Measurements from ENCODE around the gene RPS6KA2. TPM values are rescaled to one million over a fixed set of nuclear protein-coding genes. Genes with fewer than 3 reads are reported as not detected.

The RPS6KA2 gene
- total RNA-seq, 4 donors from 2014 or later = 43.9 to 161 (median 82.7) TPM

DNA sequence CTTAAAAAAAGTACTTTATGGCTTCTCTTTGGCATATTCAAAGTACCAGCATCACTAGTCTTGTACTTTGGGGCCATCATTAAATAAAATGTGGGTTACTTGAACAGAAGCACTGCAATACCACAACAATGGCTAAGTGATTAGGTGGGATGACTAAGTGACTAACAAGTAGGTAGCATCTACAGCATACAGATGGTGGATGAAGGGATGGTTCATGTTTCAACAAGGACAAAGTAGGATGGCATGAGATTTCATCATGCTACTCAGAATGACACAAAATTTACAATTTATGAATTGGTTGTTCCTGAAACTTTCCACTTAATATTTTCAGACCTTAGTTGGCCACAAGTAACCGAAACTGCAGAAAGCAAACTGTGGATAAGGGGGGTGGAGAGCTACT lies 252.0 kb downstream of the RPS6KA2 start:
- TF ChIP-seq, protein P1, sequence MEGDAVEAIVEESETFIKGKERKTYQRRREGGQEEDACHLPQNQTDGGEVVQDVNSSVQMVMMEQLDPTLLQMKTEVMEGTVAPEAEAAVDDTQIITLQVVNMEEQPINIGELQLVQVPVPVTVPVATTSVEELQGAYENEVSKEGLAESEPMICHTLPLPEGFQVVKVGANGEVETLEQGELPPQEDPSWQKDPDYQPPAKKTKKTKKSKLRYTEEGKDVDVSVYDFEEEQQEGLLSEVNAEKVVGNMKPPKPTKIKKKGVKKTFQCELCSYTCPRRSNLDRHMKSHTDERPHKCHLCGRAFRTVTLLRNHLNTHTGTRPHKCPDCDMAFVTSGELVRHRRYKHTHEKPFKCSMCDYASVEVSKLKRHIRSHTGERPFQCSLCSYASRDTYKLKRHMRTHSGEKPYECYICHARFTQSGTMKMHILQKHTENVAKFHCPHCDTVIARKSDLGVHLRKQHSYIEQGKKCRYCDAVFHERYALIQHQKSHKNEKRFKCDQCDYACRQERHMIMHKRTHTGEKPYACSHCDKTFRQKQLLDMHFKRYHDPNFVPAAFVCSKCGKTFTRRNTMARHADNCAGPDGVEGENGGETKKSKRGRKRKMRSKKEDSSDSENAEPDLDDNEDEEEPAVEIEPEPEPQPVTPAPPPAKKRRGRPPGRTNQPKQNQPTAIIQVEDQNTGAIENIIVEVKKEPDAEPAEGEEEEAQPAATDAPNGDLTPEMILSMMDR (IDR thresholded peaks at IDR 0.05; ENCODE audit: low read depth) = no peak

DNA sequence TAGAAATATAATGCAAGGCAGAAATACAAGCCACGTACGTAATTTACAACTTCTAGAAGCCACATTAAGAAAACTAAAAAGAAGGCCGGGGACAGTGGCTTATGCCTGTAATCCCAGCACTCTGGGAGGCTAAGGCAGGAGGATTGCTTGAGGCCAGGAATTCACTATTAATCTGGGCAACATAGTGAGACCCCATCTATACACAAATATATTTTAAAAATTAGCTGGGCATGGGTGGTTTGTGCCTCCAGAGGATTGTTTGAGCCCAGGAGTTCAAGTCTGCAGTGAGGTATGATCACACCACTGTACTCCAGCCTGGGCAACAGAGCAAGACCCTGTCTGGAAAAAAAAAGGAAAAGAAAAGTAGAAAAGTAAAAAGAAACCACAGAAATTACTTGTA lies 256.6 kb downstream of the RPS6KA2 start:
- TF ChIP-seq, protein P1 (IDR thresholded peaks at IDR 0.05; ENCODE audit: low read depth) = no peak

DNA sequence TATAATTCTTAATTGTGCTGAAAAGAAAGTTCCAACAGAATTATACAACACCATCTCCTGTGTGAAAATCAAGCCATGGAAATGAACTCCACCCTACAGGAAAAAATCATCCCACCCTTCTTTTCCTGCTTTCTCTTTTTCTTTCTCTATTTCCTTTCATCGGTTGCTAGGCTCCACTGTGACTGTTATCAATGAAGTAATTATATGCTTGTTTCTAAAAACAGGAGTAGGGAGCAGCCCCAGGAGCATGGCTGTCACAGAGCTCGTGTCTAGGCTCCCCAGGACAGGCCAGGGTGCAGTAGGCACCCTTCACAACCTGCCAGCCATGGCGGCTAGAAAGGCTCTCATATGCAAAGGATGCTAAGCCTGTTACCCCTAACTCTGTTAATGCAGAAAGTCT lies 257.3 kb downstream of the RPS6KA2 start:
- TF ChIP-seq, protein P1 (IDR thresholded peaks at IDR 0.05; ENCODE audit: low read depth) = no peak

DNA sequence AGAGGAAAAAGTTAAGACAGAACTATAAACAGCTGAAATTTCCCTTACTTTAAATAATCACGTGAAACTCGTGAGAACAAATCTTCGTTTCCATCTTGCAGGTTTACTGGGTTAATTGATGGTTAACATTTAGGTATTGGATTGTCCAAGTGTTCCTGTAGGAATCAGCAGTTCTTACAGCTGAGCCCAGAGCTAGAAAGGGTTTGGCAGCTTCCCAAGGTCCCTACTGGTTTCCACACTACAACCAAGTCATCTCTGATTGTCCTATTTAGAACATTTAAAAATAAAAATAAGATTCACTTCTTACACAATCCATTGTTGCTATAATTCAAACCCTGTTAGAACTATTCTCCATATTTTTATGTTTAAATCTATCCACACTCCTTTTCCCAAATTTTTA lies 260.1 kb downstream of the RPS6KA2 start:
- TF ChIP-seq, protein P1 (IDR thresholded peaks at IDR 0.05; ENCODE audit: low read depth) = no peak

DNA sequence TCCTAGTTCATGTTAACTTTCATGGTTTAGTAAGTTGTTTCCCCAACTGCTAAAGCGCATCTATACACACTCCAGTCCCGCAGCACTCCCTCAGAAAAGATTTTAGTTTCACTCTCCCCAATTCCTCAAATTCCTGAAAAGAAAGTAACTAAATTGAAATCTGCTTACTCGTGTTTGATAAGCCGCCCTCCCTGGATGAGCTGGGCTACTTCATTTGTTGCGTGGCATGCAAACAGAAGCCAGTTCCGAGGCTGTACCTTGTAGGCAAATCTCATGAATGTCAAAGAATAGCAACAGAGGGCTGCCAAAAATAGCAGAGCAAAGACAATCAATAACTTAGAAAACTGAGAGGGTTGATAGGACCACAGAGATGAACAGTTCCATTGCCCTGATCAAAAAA lies 261.2 kb downstream of the RPS6KA2 start:
- TF ChIP-seq, protein P1 (IDR thresholded peaks at IDR 0.05; ENCODE audit: low read depth) = no peak

DNA sequence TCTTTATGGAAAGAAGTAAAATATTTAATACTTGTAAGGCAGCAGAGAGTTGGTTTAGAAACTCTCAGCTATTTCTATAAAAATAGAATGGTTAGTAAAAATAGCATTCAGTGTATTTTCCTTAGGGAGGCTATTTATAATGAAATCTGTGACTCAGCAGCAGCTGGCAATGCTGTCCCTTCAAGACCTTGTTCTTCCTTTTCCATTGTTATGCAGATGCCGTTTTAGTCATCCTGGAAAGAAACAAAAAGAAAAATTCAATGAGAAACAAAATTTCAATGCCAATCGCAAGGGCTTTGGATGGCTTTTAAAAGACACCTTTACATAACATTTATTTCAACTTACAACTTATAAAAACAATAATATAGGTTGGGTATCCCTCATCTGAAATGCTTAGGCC lies 261.8 kb downstream of the RPS6KA2 start:
- TF ChIP-seq, protein P1 (IDR thresholded peaks at IDR 0.05; ENCODE audit: low read depth) = no peak

DNA sequence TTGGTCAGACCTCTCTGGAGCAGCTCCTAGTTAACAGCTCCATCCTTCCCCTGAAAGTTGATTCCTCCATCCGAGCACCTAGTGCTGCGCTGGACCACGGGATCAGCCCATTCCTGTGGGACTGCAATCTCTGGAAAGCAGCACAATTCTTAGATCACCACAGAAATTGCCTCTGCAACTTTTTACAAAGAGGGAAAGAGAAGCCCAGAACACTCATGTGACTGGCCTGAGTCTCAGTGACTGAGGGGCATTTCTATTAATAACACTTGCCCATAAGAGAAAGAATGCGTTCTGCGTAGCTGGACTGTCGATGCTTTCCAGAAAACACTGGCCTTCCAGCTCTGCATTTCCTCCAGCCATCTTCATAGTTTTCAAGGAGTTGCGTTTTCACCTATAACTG lies 262.6 kb downstream of the RPS6KA2 start:
- TF ChIP-seq, protein P1 (IDR thresholded peaks at IDR 0.05; ENCODE audit: low read depth) = no peak

All from subcutaneous adipose tissue (tissue), 4 donors.